ENCODE data around the gene ADGRA1. TPM values are rescaled to one million over a fixed set of nuclear protein-coding genes. Genes with fewer than 3 reads are reported as not detected.

ADGRA1 gene
- total RNA-seq, 1 donor from 2014 or later, result 9.1 TPM

GRCh38 chr10:133044401-133044811 lies 43.3 kb upstream of the ADGRA1 start:
- no peak overlapping the region for H3K4me3 Mint-ChIP-seq (ENCODE audit: unreplicated experiment)
- peaks cover 23% of the 10 kb centered on the region for H3K4me1 Mint-ChIP-seq (ENCODE audit: low read depth, unreplicated experiment)

GRCh38 chr10:133045556-133046389 lies 42.0 kb upstream of the ADGRA1 start:
- Mint-ChIP-seq H3K27ac (ENCODE audit: unreplicated experiment) (no peak overlapping the region), H3K4me1 (ENCODE audit: low read depth, unreplicated experiment) (peaks cover 22% of the 10 kb centered on the region), H3K4me3 (ENCODE audit: unreplicated experiment) (no peak overlapping the region), H3K27me3 (ENCODE audit: unreplicated experiment) (peaks cover 6% of the 10 kb centered on the region), H3K9me3 (ENCODE audit: unreplicated experiment) (no peaks in the 10 kb centered on the region), H3K36me3 (ENCODE audit: unreplicated experiment) (no peaks in the 10 kb centered on the region)
- no peak for TF ChIP-seq CTCF (IDR thresholded peaks at IDR 0.05; ENCODE audit: partially characterized antibody, unreplicated experiment)
- DNase-seq, result no peak

More at GRCh38 chr10:133044401-133044811, 43.3 kb upstream of the ADGRA1 start:
- Mint-ChIP-seq H3K36me3 (ENCODE audit: unreplicated experiment) (no peaks in the 10 kb centered on the region), H3K27ac (ENCODE audit: unreplicated experiment) (no peak overlapping the region), H3K9me3 (ENCODE audit: unreplicated experiment) (no peaks in the 10 kb centered on the region), H3K27me3 (ENCODE audit: unreplicated experiment) (peaks cover 6% of the 10 kb centered on the region)
- no peak for TF ChIP-seq CTCF (IDR thresholded peaks at IDR 0.05; ENCODE audit: partially characterized antibody, unreplicated experiment)
- DNase-seq, result no peak

GRCh38 chr10:133046390-133046765 lies 41.3 kb upstream of the ADGRA1 start:
- TF ChIP-seq CTCF (IDR thresholded peaks at IDR 0.05; ENCODE audit: partially characterized antibody, unreplicated experiment), result no peak
- Mint-ChIP-seq H3K27me3 (ENCODE audit: unreplicated experiment) (peaks cover 10% of the 10 kb centered on the region), H3K9me3 (ENCODE audit: unreplicated experiment) (peaks cover 4% of the 10 kb centered on the region), H3K27ac (ENCODE audit: unreplicated experiment) (peak overlapping the region; percentile 8), H3K4me3 (ENCODE audit: unreplicated experiment) (no peak overlapping the region), H3K36me3 (ENCODE audit: unreplicated experiment) (no peaks in the 10 kb centered on the region), H3K4me1 (ENCODE audit: low read depth, unreplicated experiment) (peaks cover 26% of the 10 kb centered on the region)
- DNase-seq, result no peak

GRCh38 chr10:133047526-133048123 lies 40.1 kb upstream of the ADGRA1 start:
- no peaks in the 10 kb centered on the region for H3K36me3 Mint-ChIP-seq (ENCODE audit: unreplicated experiment)
- peak overlapping the region; percentile 21 for H3K4me3 Mint-ChIP-seq (ENCODE audit: unreplicated experiment)
- peaks cover 9% of the 10 kb centered on the region for H3K9me3 Mint-ChIP-seq (ENCODE audit: unreplicated experiment)
- no peak for DNase-seq
- no peak for TF ChIP-seq CTCF (IDR thresholded peaks at IDR 0.05; ENCODE audit: partially characterized antibody, unreplicated experiment)
- H3K4me1 Mint-ChIP-seq (ENCODE audit: low read depth, unreplicated experiment), result peaks cover 28% of the 10 kb centered on the region
- H3K27me3 Mint-ChIP-seq (ENCODE audit: unreplicated experiment), result peaks cover 12% of the 10 kb centered on the region
- H3K27ac Mint-ChIP-seq (ENCODE audit: unreplicated experiment), result peak overlapping the region; percentile 90

GRCh38 chr10:133048266-133048665 lies 39.5 kb upstream of the ADGRA1 start:
- peak overlapping the region; percentile 90 for H3K27ac Mint-ChIP-seq (ENCODE audit: unreplicated experiment)
- peaks cover 26% of the 10 kb centered on the region for H3K4me1 Mint-ChIP-seq (ENCODE audit: low read depth, unreplicated experiment)
- DNase-seq, result no peak
- peak overlapping the region; percentile 21 for H3K4me3 Mint-ChIP-seq (ENCODE audit: unreplicated experiment)
- H3K27me3 Mint-ChIP-seq (ENCODE audit: unreplicated experiment), result peaks cover 12% of the 10 kb centered on the region
- peaks cover 9% of the 10 kb centered on the region for H3K9me3 Mint-ChIP-seq (ENCODE audit: unreplicated experiment)
- no peak for TF ChIP-seq CTCF (IDR thresholded peaks at IDR 0.05; ENCODE audit: partially characterized antibody, unreplicated experiment)
- H3K36me3 Mint-ChIP-seq (ENCODE audit: unreplicated experiment), result no peaks in the 10 kb centered on the region

Data from glutamatergic neuron (in vitro differentiated cells).